ENCODE data around the gene CHST8. TPM values are rescaled to one million over a fixed set of nuclear protein-coding genes. Genes with fewer than 3 reads are reported as not detected.

CHST8 gene
- total and polyA plus RNA-seq, 2 of the 13 experiments (the other 11 are each of a cell fraction or from before 2014, with no cell fraction given) = not detected

DNA sequence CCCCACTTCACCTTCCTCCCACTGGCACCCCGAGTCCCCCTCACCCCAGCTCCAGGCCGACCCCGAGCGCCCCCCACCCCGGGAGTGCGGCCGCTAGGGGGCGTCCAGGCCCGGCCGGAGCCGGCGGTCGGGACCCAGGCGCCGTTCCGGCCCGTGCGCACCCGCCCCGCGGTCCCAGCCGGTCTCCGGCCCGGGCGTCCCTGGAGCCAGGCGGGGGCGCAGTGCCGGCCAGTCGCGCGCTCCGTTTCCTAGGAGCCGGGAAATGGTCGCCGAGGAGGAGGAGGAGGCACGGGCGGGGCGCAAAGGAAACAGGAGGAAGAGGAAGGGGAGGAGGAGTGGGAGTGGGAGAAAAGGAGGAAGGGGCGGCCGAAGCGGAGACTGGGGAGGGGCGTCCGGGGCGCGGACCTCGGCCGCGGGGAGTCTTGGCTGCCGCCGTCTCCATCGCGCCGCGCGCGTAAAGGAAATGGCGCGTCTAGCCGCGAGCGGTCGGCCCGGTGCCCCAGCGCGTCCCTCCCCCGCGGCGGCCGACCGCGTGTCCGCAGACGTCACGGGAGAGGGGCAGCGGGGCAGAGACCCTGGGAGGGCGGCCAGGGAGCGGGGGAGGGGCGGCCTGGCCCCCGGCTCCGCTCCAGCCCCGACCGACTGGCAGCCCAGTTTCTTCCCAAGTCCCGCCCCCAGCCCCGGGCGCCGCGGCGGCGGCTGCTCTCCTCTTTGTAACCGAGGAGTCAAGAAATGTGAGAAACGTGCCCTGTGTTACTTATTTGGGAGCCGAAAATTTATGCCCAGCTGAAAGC lies 173.8 kb downstream of the CHST8 start:
- Histone ChIP-seq H3K27me3 (ENCODE audit: control insufficient read depth in 1 of 2, insufficient read depth in 2 of 2, low read length in 2 of 2) (peaks cover 1 to 18% of the 10 kb centered on the region in 2 experiments; a peak in 2 of 5 replicates), H3K4me1 (ENCODE audit: insufficient read depth, low read length) (peaks cover 8% of the 10 kb centered on the region), H4K20me1 (ENCODE audit: insufficient read depth, low read length) (no peaks in the 10 kb centered on the region), H3K9me3 (ENCODE audit: low read length) (no peaks in the 10 kb centered on the region), H3K4me3 (replicated peaks in 1 of 3; ENCODE audit: insufficient read depth in 1 of 3, low read depth in 2 of 3, low read length in 3 of 3) (peak overlapping the region; percentile 82 to 89 (median 83)), H3K4me2 (ENCODE audit: low read depth, low read length) (peak overlapping the region; percentile 73), H2AFZ (ENCODE audit: low read length) (no peak overlapping the region), H3K9ac (ENCODE audit: insufficient read depth, low read depth, low read length) (peak overlapping the region; percentile 88), H3K79me2 (ENCODE audit: insufficient read depth, low read length) (no peaks in the 10 kb centered on the region), H3K36me3 (replicated peaks in 1 of 2; ENCODE audit: control insufficient read depth in 1 of 2, insufficient read depth in 2 of 2, low read length in 2 of 2) (peaks cover 1 to 12% of the 10 kb centered on the region in 2 experiments; a peak in 2 of 5 replicates), H3K27ac (ENCODE audit: extremely low read length, insufficient read depth, low read length) (peak overlapping the region; percentile 92)
- intact Hi-C loops (cut with micrococcal nuclease; ENCODE audit: unreplicated experiment) = no loop called here
- CTCF ChIA-PET (ENCODE audit: low intra/inter-chr PET ratio, low total read pairs) = interaction anchor here (0.7 to 3.4 kb wide), 6 partner anchors 17 to 300 kb away, joined by 3 to 20 read pairs (median 8); no protein-coding TSS in a partner anchor
- WGBS (ENCODE audit: low lambda C conversion rate) = 2% methylated on average over 23 of the region's 92 CpGs
- FAIRE-seq (no peak), ATAC-seq (peak; percentile 86), DNase-seq (ENCODE audit: low spot score) (peak; percentile 66)
- in situ Hi-C loops (cut with HindIII; ENCODE audit: extremely low pct_ligation_motif_present, low pct_unique_long_range_greater_than_20kb) = no loop called here
- POLR2A ChIA-PET = interaction anchor here (0.5 to 1.5 kb wide), 5 partner anchors 9 to 619 kb away, joined by 3 to 5 read pairs (median 3); no protein-coding TSS in a partner anchor
- TSS peak; percentile 51 for BruUV-seq (replicated peaks)
- no peak for TF ChIP-seq ZSCAN9 (CRISPR knock-in tag; IDR thresholded peaks at IDR 0.05; ENCODE audit: borderline replicate concordance)
- 0 out of 2 replicates have a peak, but pooled peaks have one; percentile 24 for TF ChIP-seq ZNF747 (CRISPR knock-in tag; IDR thresholded peaks at IDR 0.05; ENCODE audit: borderline replicate concordance)
- TF ChIP-seq MED13 (CRISPR knock-in tag; IDR thresholded peaks at IDR 0.05) = 0 out of 2 replicates have a peak, but pooled peaks have one; percentile 5
- no peak for TF ChIP-seq ZZZ3 (CRISPR knock-in tag; IDR thresholded peaks at IDR 0.05; ENCODE audit: borderline replicate concordance)
- TF ChIP-seq, protein P1, sequence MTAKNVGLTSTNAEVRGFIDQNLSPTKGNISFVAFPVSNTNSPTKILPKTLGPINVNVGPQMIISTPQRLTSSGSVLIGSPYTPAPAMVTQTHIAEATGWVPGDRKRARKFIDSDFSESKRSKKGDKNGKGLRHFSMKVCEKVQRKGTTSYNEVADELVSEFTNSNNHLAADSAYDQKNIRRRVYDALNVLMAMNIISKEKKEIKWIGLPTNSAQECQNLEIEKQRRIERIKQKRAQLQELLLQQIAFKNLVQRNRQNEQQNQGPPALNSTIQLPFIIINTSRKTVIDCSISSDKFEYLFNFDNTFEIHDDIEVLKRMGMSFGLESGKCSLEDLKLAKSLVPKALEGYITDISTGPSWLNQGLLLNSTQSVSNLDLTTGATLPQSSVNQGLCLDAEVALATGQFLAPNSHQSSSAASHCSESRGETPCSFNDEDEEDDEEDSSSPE (CRISPR knock-in tag; IDR thresholded peaks at IDR 0.05) = 0 out of 2 replicates have a peak, but pooled peaks have one; percentile 45
- TF ChIP-seq, protein P2, sequence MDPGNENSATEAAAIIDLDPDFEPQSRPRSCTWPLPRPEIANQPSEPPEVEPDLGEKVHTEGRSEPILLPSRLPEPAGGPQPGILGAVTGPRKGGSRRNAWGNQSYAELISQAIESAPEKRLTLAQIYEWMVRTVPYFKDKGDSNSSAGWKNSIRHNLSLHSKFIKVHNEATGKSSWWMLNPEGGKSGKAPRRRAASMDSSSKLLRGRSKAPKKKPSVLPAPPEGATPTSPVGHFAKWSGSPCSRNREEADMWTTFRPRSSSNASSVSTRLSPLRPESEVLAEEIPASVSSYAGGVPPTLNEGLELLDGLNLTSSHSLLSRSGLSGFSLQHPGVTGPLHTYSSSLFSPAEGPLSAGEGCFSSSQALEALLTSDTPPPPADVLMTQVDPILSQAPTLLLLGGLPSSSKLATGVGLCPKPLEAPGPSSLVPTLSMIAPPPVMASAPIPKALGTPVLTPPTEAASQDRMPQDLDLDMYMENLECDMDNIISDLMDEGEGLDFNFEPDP (CRISPR knock-in tag; conservative IDR thresholded peaks at IDR 0.05) = no peak
- TF ChIP-seq ZNF546 (CRISPR knock-in tag; conservative IDR thresholded peaks at IDR 0.05) = no peak
- peak; percentile 83 for TF ChIP-seq YY1 (IDR thresholded peaks at IDR 0.05; ENCODE audit: insufficient read depth, insufficient replicate concordance, low read depth, low read length)
- peak; percentile 80 for TF ChIP-seq ZNF746 (CRISPR knock-in tag; IDR thresholded peaks at IDR 0.05)
- TF ChIP-seq XRCC5 (optimal IDR thresholded peaks at IDR 0.05; ENCODE audit: low read length) = peak; percentile 80
- no peak for TF ChIP-seq SMARCE1 (IDR thresholded peaks at IDR 0.05; ENCODE audit: borderline replicate concordance)
- no peak for TF ChIP-seq ZNF724P (CRISPR knock-in tag; IDR thresholded peaks at IDR 0.05; ENCODE audit: borderline replicate concordance)
- TF ChIP-seq RBFOX2 (IDR thresholded peaks at IDR 0.05; ENCODE audit: low read depth, low read length) = peak; percentile 85
- peak; percentile 56; the same call in 1 of the 2 replicates for TF ChIP-seq ZNF772 (CRISPR knock-in tag; IDR thresholded peaks at IDR 0.05)
- no peak for TF ChIP-seq PREB (CRISPR knock-in tag; IDR thresholded peaks at IDR 0.05)

All from HepG2 (cell line).